Spleen (tissue), 7 donors: ENCODE results near the gene DRGX.

Source experiments
- POLR2A ChIP-seq, 3 donors: fragments of 450-650 bp; IDR thresholded peaks; one replicate each; pipeline ENCODE4 v1.5.1; 2017; ENCODE audit warnings: antibody characterized with exemption in 3 of 3, mild to moderate bottlenecking in 1 of 3
- TF ChIP-seq, protein P1 (sequence below), 11 experiments: fragments of 200-600 bp in 7 of 11; fragments of 450-650 bp in 4 of 11; sonication (generic) in 4 of 11; IDR thresholded peaks in 8 of 11; conservative IDR thresholded peaks in 3 of 11; 1 replicate in 7 of 11; 2 replicates in 4 of 11; pipeline versions ENCODE4 v1.4.0 to v1.8.0; 2016 to 2021; ENCODE audit warnings: antibody characterized with exemption in 11 of 11, inconsistent platforms in 4 of 11, mild to moderate bottlenecking in 1 of 11
- donor health status: DM: no; HTN: no; CAD: no; lungs with moderate emphysema.
- donor health status: DM: no; HTN: no; CAD: no.
- donor health status: DM: no; HTN: no; CAD: no.

DNA sequence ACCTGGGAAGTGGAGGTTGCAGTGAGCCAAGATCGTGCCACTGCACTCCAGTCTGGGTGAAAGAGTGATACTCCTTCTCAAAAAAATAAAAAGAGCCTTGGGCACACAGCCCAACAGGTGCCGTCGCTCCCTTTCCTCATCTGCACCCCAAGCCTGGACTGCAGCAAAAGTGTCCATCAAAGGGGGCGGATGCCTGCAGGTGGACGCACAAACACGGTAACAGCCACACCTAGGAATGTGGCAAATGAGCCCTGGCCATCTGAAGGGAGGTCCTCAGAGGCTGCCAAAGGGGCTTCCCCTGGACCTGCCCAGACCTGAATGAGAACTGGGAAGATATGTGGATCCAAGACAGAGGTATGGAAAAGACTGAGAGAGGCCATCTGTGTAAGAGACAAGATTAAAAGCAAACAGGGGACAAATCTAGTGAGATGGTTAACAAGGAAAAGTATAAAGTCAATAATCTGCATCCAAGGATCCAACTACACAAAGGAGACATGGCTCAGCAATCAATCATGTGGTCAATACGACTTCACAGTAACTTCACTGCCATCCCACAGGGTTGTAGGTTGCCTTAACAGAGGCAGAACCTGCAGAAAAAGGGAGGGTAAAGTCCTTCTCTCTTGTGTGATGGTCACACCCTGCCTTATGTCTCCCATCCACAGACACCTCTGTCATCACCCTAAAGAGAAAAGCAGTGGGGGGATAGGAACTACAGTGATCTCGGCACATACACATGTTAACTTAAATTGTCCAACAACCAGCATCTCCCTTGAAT lies 25.4 kb downstream of the DRGX start:
- TF ChIP-seq, protein P1, sequence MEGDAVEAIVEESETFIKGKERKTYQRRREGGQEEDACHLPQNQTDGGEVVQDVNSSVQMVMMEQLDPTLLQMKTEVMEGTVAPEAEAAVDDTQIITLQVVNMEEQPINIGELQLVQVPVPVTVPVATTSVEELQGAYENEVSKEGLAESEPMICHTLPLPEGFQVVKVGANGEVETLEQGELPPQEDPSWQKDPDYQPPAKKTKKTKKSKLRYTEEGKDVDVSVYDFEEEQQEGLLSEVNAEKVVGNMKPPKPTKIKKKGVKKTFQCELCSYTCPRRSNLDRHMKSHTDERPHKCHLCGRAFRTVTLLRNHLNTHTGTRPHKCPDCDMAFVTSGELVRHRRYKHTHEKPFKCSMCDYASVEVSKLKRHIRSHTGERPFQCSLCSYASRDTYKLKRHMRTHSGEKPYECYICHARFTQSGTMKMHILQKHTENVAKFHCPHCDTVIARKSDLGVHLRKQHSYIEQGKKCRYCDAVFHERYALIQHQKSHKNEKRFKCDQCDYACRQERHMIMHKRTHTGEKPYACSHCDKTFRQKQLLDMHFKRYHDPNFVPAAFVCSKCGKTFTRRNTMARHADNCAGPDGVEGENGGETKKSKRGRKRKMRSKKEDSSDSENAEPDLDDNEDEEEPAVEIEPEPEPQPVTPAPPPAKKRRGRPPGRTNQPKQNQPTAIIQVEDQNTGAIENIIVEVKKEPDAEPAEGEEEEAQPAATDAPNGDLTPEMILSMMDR (IDR thresholded peaks at IDR 0.05 in 8 of 11, conservative IDR thresholded peaks at IDR 0.05 in 3 of 11), result no peak
- TF ChIP-seq POLR2A (IDR thresholded peaks at IDR 0.05), result no peak
